HG03521 (cell line): ENCODE measurements around the gene TXLNB.
"Not testable (repeated sequence)": the region's sequence is repeated elsewhere in the genome, so short reads cannot be mapped to it uniquely, and the experiment has no call there.

Source experiments
- ATAC-seq: cut with Tn5 transposase; IDR thresholded peaks from one replicate; pipeline ENCODE4 v1.9.1; 2021; ENCODE audit warnings: mild to moderate bottlenecking, moderate library complexity; ENCODE audit not compliant: unreplicated experiment

Gene TXLNB

DNA sequence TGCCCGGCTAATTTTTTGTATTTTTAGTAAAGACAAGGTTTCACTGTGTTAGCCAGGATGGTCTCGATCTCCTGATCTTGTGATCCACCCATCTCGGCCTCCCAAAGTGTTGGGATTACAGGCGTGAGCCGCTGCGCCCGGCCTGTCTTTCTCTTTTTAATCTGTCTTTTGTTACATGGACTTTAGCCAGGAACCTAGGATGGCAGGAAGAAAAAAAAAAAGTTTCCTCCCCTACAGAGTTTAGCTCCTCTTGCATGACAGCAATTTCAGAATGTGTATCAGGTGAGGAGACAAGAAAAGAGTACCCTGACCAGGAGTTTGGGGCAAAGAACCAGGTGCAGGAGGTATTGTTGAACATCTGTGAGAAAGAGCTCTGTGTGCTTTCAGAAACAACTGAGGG is 21.4 kb upstream of the TXLNB start:
- ATAC-seq: no peak

DNA sequence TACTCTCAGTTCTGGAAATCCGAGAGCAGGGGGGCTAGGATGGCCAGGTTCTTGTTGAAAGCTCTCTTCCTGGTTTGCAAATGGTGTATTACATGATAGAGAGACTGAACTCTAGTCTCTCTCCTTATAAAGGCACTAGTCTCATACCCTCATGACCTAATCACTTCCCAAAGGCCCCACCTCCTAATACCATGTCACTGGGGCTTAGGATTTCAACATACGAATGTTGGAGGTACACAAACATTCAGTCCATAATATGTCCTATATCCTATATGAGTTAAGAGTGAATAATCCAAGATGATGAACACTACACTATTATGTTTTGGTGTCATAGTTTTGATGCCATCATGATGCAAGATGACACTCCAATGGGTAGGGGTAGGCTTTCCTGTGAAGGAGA is 20.0 kb upstream of the TXLNB start:
- ATAC-seq: no peak

DNA sequence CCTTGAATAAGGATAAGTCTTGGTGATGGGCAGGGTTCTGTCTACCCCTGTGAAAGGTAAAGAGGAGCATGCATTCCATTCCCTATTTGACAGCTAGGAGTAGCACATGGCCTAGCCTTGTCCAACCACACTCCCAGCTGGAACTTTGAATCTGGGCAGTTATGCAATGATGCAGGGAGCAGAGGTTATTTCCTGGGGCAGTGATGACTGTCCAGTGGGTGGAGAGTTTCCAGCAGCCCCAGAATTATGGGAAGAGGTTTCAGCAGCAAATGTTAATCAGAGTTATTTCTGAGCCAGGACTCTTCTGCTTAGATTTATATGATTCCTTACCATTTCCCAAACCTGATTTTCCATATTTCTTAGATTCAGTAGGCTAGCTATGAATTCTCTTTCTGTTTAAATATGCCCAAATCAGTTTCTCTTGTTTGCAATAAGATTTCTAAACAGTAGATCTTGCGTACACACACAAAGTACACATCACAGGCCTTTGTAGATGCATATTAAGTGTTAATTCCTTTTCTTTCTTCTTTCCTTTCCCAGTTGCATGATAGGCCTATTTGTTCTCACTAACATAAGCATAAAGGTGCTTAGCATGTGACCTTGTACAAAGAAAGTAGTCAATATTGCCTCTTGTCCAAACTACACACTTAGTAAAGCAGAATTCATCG is 17.3 kb upstream of the TXLNB start:
- ATAC-seq: no peak

DNA sequence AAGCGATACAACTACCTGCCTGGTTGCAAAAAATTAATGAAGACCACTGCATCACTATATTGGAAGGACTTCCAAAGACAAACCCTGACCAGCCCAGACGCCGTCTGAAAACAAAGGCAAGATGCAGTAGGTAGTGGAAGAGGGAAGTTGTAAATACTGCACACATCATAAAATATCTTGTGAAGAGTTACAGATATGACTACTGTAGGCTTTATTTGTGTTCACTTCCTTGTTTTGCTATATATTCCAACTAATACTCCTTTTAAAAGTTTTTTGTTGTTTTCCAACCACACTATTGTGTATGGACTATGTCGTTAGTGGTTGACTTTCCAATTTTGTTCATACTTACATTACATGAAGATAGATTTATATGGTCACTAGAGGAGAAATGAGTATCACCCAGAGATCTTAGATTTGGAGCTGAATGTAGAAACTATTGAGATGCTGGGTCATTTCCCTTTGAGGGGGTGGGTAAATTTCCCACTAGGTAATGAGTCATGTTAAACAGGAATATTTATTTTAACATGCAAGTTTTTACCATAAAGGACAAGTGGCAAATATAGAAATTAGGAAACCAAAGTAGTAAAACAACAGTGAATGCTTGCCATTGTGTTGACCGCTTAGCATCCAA is 16.6 kb upstream of the TXLNB start:
- ATAC-seq: no peak

DNA sequence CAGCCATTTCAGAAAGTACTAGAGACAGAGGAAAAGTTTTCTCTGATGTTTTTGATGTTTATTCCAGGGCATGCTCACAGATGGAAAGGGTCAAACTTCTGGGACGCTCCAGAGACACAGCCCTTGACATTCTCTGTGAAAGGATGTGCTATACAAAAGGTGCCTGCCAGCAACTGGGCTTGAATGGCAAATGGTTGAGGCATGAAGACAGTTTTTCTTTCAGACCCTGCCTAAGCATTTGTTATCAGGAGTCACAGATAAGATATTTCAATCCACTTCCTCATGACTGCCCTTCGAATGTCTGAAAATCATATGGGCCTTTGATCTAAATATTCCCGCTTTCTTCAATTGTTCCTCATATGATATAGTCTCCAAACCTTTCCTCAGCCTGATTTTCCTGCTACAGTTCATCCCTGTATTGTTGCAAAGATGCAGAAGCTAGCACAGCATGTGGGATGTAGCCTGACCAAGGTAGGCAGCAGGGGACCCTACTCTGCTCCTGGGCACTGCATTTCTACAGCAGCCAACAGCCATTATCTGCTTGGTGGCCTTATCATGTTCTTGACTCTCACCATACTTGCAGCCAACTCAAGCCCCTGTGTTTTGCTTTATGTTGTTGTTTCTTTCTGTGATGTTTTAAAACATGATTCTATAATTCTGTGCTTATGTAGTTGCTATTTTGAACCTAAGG is 14.6 kb upstream of the TXLNB start:
- no peak for ATAC-seq

DNA sequence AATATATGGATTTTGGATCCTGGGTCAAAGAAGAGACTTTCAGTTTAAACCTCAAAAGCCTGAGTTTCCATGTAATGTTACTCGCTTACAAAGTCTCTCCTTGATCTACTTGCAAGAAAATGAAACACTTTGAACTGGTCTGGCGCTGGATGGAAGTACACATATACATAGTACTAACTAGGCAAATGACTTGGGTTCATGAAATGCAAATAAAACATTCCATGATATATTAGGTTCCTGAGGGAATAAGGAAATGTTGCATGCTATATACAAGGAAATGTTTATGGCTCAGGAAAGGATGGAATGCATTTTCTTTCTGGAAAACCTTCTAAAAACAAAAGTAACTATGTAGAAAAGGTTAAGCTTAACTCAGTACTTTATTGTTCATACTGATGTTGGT is 11.4 kb upstream of the TXLNB start:
- ATAC-seq: no peak

DNA sequence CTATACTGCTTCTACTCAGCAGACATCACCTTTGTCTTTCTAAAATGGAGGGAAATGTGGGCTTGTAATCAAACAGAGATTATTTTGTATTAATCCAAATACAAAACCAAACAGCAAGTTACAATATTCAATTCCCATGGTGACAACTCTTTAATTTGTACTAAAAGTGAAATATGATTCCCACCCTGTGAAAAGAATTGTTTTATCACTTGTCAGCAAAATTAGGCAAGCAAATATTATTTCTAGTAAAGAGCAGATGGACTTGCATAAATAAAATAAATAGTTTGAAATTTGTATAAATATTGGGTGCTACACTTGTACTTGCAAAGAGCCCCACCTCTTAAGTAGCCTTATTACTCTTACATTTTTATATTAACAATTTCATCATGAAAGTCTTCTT is 6.1 kb upstream of the TXLNB start:
- ATAC-seq: no peak

DNA sequence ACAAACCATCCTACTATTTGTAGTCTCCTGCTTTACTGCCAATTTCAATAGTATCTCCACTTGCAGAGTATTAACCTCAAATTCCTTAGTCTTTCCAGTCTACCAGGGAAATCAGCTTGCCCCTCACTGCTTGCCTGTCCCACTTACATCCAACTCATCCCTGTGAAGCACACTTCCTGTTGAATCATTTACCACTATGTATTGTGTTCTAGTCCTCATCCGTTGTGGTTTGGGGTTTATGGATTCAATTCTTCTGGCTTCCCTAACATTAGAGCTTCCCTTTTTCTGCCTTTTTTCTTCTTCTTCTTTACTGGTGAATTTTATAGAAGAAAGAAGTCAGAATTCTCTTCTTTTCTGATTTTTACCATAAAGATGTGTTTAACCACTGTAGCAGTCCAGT is 5.1 kb upstream of the TXLNB start:
- no peak for ATAC-seq

DNA sequence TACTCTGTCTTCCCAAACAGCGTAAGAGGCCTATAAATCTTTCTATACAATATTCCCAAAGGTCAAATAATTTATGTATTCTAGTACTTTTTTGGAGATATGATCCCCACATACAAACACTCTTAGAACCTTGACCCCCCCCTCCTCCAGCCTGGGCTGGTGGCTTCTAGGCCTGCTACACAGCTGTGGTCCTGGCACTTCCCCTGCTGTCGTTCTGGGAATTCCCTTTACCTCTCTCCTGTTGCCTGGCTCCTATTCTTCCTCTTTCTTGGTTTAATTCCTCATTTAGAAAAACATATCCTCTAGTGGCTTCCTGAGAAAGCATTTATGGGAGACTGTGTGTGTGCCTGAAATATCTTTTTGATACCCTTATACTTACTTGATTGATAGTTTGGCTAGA is 4.1 kb upstream of the TXLNB start:
- ATAC-seq: no peak

DNA sequence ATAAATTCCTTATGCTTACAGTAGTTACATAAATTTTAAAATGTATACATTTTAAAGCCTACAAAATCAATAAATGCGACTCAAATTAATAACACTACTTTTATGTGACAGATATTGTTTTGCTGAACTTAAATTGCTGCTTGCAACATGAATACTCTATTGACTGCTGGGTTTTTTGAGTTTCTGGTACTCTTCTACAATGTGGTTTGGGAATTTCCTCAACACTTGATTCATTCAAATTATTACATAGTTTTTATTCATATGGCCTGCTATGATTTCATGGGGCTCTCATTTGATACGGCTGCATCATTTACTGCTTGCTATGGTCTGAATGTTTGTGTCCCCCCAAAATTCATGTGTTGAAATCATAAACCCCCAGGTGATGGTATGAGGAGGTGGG is 2.3 kb upstream of the TXLNB start:
- no peak for ATAC-seq

DNA sequence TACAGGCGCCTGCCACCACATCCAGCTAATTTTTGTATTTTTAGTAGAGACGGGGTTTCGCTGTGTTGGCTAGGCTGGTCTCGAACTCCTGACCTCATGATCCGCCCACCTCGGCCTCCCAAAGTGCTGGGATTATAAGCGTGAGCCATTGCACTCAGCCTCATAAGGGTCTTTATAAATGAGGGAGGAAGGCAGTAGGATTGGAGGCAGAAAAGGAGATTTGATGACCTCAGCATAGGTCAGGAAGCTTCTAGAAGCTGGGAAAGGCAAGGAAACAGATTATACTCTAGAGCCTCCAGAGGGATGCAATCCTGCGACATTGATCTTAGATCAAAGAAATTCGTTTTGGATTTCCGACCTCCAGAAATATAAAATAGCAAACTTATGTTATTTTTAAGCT is 1.4 kb upstream of the TXLNB start:
- ATAC-seq: not testable (repeated sequence)

DNA sequence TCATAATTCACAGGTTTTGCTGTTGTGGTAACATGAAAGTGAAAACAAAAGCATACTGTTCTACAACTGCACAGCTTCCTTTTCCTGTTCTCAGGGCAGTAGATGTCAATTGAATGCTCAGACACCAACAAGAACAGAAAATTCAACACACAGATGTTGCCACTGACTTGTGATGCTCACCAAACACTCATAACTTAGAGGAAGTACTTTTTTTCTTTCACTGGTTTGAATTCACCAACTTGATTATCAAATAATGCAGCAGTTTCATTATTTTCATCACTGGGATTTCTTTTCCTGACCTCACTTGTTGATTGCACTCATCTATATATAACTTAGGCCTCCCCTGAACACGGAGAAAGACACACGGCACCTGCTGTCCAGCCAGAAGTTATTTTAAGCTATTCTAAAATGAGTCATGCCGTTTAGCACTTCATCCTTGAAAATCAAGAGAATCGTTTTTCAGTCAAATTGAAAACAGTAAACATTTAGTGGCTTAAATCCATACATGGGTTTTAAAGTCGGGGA is 949 bp downstream of the TXLNB start:
- peak; percentile 79 for ATAC-seq

DNA sequence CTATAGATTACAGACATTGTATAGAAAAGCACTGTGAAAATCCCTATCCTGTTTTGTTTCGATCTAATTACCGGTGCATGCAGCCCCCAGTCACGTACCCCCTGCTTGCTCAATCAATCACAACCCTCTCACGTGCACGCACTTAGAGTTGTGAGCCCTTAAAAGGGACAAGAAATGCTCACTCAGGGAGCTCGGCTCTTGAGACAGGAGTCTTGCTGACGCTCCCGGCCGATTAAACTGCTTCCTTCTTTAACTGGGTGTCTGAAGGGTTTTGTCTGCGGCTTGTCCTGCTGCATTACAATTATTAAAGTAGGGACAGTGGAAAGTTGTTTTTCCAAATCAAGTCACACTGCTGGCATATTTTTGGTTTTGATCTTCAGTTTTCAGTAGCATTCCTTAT is 2.6 kb downstream of the TXLNB start:
- no peak for ATAC-seq

DNA sequence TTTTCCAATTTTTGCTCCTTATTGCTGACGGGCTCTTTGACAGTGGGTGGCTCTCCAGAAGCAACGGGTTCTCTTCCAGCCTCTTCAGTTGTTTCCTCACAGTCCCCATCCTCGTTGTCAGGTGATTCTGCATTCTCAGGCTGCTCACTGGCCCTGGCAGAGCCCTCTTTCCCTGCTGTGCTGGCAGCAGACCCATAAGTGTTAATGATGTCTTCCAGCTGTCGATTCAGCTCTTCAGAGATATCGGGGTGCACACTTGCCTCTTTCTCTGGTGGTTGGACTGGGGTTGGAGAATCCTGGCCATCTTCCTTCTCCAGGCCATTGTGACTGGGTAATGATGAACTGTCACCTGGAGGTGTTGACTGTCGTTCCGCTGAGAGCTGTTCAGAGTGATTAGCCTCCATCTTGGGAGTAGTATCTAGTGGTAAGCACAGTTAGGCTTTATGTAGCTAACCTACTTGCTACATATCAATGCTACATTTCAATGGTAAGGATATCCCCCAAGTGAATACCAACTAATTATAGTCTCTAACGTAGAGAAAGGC is 3.2 kb downstream of the TXLNB start:
- ATAC-seq: no peak

DNA sequence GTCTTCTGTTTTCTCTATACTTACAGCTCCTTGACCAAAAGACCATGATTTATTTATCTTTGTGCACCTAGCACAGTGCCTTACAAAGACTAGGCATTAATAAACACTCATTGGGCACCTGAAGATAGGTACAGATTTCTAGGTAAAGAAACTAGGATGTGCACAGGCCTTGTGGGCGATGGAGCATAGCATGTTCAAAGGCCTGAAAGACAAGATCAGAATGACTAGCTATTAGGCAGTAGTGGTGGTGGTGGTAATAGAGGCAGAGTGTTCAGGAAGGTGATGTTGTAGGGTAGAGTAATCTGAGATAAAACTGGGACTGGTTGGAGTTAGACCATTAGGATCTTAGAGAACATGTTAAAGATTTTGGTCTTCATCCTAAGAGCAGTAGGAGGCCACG is 3.9 kb downstream of the TXLNB start:
- ATAC-seq: no peak

DNA sequence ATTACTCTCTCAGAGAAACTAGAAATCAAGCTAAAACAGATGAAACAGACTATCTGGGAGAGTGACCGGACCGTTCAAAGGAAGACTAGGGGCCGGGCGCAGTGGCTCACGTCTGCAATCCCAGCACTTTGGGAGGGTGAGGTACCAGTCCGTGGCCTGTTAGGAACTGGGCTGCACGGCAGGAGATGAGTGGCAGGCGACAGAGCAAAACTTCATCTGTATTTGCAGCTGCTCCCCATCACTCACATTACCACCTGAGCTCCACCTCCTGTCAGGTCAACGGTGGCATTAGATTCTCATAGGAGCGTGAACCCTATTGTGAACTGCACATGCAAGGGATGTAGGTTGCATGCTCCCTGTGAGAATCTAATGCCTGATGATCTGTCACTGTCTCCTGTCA is 5.4 kb downstream of the TXLNB start:
- ATAC-seq: not testable (repeated sequence)

DNA sequence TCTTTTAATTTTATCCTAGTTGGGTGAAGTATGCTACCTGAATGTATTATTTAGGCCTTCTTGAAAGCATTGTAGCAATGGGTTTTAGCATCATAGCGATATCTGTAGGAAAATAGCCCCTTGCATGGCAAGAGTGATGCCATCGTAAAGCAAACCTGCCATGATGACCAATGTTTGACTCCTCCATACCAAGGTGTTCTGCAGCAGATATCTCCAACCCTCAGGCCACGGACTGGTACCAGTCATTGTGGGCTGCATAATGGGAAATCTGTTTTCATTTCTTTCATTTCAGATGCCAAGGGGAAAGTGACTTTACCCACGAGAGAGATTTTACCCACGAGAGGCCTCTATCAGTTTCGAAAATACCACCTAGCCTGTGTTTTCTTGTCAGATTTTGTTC is 6.2 kb downstream of the TXLNB start:
- ATAC-seq: no peak

DNA sequence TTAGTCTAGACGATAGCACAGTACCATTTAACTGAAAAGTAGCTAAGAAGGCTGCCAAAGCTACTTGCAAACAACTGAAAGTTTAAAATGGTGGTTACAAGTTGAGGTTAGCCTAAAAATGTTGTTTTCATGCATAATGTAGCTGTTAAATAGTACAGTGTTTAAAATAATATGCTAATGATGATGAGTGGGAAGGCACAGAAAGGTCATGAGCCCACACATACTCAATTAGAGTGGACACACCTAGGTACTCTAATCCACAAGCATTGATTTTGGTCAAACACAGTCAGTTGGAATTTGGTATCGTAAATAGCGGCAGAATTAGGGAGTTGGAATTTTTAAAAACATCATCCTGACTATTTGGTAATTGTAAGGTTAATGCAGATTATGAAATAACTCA is 7.0 kb downstream of the TXLNB start:
- ATAC-seq: no peak

DNA sequence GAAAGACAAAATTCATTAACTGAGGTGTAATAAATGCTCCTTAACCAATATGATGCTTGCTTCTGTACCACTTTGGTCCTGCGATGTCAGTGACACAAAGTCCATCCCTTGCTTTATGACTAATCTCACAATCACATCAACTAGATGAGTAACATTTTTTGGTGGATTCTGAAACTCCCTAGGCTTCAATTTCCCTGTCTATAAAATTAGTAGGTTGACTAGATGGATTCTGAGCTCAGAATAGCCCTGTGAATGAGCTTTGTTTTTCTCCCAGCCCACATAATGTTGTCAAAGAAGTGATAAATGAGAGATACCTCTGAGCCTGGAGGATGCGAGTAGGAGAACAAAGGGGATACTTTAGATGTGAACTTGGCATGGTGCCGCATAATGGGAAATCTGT is 9.1 kb downstream of the TXLNB start:
- ATAC-seq: no peak

DNA sequence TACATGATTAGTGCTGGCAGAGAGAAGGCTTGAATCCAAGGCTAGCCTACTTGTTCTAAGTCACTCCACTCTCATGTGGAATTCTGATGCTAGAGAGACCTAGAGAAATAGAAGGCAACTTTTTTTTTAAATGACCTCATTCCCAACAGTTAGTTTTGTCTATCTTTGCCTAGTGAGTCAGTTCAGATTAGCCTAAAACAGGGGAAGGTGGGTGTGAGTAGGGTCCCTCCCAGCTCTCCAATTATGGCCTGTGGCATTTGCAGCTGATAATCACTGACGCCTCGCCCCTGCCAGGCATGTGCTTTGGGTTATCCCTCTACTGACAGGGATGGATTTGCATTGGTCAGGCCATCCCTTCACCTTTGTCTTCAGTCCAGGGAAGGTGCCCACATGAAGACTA is 13.6 kb downstream of the TXLNB start:
- no peak for ATAC-seq

DNA sequence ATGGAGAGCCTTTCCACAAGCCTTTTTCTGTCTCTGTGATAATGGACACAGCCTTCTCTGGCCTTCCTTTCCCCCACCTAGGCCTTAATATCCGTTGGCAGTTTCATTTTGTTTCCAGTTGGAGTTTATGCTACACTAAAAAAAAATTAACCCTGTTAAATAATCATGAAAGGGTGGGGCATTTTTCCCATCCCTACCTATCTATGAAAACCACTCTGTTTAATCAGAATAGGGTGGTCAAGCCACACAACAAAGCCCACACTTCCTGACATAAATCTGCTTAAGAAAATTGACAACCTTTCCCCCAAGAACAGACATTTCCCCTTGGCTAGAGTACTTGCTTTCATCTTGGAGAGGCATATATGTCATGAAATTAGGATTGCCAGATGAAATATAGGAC is 14.2 kb downstream of the TXLNB start:
- no peak for ATAC-seq

DNA sequence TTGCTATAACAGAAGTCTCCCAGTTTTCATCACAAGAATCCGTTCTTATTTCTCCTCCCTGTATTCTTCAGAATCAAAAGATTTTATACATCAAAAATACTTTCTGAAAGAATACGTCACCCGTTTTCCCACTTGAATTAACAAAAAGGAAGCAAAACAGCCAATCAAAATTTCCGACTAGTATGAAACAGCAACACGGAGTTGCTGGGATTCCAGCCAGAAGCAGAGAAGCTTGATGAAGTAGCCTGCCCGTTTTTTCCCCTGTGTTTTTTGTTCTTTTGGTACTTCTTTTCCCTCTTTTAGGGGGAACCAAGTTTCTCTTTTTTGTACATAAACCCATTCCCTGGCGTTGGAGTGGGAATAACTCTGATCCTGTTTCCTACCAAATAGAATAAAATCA is 14.6 kb downstream of the TXLNB start:
- ATAC-seq: no peak
